ENCODE measurements around the gene ADAMTS17.

Gene ADAMTS17

DNA sequence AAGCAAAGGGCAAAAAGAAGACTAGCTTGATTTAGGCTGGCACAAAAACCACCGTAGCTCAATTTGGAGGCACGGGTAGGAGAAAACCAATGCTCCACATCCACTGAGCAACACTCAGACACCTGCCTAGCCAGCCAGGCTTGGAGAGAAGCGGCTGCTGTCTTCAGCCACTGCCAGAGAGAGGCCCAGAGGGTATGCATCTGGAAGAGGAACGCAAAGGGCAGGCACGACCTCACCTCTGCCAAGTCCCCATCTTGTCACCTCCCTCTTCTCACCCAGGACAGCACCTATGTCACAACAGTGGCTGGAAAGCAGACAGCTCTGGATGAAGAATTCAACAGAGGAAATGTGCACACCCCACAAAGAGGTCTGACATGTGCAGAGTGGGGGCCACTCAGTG lies 93.5 kb downstream of the ADAMTS17 start:
- no peak for DNase-seq (ENCODE audit: low read depth)

DNA sequence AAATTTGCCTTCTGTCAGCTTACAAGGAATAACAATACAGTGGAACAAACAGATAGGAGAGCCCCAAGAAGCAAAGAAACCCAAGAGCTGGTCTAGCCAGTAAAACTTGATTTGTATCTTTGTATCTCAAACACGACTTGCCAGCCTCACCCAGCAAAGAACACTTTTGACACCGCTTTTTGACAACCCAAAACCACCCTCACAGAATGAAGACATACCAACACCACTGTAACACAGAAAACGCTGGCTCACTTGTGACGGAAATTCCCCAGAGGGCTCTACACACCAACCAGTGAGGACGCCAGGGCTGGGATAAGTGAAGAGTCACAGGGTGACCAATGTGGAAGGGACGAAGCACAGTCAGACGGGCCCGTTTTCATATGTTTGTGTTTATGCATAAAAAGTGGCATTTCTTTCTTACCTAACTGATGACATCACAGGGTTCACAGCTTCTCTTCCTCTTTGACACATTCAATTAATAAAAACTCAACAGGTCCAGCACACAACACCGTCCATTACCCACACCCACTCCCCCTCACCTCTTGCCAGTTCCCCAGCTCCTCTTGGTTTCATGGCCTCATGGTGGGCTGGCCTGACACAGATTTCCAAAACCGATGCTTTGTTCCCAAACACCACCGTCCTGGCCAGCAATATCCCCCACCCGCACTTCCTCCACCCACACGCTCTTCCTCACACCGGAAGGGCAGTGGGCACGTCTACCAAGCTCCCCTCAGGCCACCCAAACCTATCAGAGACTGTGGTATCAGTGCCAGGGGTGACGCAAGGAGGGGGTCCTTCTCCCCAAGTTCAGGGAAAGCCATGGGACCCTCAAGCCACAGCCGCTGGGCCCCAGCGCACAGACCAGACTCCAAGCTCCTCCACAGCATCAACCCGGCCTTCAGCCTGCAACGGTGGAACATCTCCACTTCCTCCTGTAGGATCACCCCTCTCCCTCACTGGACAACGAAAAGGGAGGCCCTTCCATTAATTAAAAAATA lies 94.2 kb downstream of the ADAMTS17 start:
- DNase-seq (ENCODE audit: low read depth) = no peak

DNA sequence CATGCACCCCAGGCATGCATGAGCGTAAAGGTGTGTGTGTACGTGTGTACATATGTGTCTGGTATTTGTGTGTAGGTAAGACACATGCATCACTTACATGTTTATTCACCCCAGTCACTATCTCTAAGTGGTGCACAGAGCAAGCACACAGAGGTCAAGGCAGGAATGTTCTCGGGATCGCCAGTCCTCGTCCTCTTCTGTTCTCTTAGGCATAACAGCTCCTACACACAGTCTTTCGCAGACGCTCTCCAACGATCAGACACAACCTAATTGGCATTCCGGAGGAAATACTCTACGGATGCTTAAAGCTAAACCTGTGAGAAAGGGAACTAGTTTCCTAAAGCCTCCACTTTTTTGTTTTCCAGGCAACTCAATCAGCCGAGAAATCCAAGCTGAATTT lies 95.9 kb downstream of the ADAMTS17 start:
- no peak for DNase-seq (ENCODE audit: low read depth)

DNA sequence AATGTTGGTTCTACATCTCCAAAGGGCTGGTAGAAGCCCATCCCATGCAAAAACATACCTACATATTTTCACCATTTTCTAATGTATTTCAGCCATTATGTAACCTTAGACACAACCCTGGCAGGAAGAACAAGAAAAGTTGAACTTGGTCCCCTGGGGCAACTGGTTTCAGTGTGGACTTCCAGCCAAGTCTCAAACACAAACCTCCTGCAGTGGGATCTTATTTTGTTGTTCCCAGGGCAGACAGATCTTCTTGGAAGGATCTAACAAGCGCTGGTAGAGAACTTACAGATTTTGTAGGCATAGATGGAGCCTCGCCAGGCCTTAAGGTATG lies 96.3 kb downstream of the ADAMTS17 start:
- no peak for DNase-seq (ENCODE audit: low read depth)

DNA sequence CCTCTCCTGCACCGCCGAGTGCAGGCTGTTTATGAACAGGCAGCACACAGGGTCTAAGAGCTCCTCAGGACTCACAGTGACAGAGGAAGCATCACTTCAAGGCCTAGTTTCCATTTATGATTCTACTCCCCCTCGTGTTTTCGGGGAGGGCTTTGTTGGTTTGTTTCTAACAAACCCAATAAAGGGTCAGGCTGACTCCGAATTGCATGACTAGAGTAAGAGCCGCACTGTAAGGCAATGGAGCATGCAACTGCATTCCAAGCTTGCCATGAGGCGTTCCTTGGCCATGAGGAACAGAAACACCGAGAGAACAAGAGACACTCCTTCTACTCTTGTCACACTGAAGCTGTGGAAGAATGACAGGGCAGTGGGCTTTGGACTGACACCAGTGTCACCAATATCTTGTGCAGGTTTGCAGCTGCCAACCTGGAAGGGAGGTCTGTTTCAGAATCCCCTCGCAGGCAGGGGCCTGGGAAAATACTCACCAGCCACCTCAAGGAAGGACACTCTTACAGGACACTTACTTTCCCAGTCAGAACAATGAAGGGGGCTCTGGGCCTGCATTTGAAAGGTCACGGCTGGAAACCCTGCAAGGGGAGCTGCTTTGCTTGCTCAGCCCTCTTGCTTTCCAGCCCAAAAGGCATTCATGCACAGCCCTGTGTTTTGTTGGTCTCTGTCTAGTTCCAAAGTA lies 96.8 kb downstream of the ADAMTS17 start:
- DNase-seq (ENCODE audit: low read depth) = no peak

DNA sequence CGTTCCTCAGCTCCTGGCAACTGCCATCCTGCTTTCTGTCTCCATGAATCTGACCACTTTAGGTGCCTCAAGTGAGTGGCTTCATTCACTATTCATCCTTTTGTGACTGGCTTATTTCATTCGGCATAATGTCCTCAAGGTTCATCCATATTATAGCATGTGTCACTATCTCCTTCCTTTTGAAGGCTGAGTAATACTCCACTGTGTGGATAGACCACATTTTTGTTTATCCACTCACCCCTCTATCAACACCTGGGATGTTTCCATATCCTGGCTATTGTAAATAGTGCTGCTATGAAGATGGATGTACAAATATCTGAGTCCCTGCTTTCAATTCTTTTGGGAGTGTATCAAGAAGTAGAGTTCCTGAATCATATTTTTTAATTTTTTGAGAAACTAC lies 98.8 kb downstream of the ADAMTS17 start:
- no peak for DNase-seq (ENCODE audit: low read depth)

DNA sequence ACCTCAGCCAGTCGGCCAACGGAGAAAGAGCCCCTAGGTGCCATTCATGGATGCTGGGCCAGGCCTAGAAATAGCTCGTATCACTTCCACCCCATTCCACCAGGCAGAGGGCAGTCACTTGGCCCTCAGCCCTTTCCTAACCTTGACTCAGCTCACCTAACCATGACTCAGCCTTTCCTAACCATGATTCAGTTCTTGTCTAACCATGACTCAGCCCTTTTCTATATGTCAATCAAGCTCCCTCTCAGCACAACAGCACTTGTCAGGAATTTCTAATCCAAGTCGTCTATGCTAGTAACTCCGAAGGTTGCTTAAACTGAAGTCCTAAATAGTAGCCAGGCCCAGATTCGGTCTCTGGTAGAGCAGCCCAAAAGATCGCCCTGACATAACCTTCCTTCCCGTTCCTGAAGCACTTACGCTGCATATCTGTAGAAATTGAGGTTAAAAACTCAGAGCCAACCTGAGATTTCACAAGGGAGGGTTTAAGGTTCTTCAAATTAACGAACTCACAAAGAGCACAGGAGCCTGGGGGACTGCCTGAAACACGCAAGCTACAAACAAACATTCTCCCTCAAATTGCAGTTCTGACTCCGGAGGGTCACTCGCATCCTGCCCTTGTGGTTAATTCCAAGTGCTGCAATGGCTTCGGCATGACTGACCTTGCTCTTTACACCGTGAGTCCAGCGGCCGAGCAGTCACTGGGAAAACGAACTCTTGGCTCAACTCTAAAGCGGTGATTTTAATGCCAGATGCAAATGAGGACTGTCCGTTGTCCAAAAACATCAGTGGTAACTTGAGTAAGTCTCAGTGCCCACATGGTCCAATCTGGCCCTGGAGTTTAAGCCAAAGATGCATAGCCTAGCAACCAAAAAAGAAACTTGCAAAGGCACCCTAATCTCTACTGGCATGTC lies 99.9 kb downstream of the ADAMTS17 start:
- DNase-seq (ENCODE audit: low read depth) = no peak

DNA sequence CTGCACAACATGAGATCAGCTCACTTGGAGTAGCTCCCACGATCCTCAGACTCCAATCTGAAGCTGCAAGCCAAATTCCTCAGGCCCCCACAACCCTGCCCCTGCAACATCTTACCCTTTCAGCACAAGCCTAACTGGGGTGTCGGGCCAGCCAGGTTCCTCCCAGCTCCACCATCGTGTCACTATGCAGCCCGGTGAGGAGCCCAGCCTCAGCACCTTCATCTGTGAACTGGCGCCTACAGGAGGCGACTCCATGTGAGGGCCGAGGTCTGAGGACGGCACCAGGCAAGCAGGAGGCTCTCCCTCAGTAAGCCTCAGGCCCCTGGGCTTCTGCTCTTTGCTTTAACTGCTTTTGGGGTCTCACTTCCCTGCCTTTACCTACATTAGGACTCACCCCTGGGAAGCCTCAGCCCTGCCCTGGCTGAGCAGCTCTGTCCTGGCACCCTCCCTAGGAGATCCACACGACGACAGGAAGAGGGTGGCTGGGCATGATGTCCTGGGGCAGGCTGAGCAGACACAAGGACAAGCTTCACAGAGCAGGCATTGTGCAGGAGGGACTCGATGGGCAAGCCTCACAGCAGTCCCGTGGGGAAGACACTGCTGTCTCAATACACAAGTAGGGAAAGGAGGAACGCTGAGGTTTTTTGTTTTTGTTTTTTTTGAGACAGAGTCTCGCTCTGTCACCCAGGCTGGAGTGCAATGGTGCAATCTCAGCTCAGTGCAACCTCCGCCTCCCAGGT lies 104.6 kb downstream of the ADAMTS17 start:
- no peak for DNase-seq (ENCODE audit: low read depth)

DNA sequence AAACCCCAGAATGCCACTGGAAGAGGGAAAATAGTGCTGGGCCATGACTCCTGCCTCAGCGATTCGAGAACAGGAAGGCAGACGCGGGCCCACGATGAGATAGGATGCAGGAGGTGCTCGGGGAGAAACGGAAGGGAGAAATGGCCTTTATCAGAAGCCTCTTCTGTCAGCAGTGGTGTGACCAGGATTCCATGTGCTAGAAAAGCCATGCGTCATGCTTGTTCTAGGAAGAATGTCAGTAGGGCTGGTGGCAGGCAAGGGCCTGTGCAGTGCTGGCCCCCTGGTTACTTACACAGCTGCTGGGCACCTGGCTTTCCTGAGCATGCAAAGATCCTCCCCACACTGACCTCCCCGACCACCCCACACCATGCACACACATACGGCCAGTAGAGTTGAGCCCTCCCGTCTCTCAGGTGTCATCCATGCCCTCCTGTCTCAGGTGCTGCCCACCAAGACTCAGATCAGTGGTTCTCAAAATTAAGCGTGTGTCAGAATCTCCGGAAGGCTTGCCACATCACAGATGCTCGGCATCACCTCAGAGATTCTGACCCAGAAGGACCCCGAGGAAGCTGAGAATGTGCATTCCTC lies 106.7 kb downstream of the ADAMTS17 start:
- DNase-seq (ENCODE audit: low read depth) = peak; percentile 66

DNA sequence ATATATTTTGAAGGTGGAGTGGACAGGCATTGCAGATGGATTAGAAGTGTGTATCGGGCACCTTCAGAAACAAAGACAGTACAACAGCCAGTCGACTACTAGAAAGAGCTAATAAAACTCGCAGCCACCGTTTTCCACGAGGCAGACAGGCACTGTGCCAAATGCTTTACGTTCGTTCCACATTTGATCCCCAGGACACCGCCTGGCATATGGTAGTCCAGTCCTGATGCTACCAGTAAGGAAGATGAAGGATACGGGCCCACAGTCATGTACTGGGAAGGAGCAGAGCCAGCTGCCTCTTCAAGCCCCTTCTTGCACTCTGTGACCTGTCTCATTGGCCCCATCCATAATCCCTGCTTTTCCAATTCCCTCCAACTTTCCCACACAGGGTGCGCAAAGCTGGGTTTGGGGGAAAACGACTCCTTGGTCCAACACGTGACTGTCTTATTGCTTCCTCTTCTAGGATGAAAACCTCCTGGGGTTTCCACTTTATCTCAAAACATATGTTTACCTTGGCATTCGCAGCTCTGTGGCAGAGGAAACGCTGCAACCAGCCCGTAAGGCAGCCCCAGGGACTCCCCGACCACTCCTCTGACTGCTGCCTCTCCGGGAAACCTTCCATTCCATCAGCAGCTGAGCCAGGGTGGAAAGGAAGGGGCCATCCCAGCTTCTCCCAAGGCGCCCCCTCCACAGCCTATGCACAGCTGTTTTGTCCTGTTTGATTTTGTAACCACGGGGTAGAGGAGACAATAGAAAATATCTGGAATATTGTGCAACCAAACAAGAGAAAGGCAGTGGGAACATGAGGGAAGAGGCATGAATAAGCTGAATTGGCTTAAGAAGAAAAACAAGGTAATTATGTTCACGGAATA lies 107.4 kb downstream of the ADAMTS17 start:
- no peak for DNase-seq (ENCODE audit: low read depth)

DNA sequence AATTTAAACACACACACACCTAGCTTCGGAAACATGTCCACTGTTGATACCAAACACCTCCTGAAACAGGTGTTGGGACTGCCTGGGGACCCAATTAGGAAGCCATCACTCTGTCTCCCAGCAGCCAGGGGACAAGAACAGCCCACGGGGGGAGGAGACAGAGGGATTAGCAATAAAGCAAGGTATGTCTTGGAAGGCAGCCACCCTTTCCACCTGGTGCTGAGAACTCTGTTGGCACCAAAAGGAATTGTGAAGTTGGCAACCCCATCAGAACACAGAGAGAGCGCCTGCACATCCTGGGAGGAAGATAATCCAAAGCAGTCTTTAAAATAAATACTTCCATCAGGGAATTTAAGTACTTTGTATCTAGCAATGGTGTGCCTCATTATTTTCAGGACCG lies 111.0 kb downstream of the ADAMTS17 start:
- no peak for DNase-seq (ENCODE audit: low read depth)

DNA sequence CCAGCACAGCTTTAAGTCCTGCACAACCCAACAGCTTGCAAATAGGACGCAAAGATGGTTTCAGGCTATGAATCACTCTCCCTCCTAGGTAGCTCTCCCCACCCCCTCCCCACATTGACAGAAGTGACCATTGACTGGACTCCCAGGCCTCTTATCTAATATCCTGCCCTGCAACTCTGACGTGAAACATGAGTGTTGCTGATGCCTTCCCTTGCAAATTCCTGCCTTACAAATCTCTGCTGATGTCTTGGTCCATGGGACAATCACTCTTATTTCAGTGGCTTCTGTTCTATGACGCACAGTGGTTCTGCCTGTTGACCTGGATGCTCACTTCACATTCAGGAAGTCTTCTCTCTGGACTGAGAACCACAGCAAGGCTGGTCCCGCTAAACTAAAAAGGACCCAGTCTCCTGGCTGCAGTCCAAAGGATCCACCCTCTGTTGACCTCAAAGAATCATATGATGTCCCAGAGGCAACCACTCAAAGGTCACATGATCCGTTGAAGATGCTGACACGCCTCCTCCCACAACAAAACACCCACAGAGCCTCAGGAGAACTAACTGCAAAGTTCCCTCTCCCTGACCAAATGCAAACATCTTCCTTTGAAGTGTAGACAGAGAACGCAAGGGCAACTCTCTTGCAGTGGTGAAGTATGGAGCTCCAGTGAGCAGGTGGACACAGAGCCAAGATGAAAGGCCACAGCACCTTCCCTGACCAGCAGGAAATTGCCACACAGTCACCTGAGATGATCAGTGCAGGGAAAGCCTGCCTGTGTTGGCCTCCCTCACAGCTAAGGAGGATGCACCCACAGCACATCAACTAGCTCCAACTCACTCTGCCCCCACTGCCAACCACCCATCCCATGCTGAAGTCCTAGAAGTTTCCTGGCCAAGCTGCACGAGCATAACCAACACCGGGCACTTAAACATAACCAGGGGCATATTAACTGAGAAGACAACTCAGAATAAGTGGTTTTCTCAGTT lies 112.3 kb downstream of the ADAMTS17 start:
- DNase-seq (ENCODE audit: low read depth) = no peak

DNA sequence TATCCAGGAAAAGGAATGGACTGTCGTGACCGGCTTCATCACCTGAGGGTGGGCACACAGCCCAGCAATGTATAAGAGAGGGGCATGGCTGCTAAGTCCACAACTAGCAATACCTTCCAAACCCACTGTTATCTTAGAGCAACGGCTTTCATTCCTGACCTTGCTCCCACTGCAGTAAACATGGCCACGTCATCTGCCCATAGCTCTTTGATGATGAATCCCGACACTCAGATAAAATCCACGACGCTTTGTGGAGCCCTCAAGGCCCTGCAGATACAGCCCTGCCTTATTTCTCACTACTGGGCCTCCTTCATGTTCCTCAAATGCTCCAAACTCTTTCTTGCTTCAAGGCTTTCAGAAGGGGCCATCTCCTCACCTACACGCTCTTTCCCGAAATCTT lies 114.0 kb downstream of the ADAMTS17 start:
- DNase-seq (ENCODE audit: low read depth) = no peak

DNA sequence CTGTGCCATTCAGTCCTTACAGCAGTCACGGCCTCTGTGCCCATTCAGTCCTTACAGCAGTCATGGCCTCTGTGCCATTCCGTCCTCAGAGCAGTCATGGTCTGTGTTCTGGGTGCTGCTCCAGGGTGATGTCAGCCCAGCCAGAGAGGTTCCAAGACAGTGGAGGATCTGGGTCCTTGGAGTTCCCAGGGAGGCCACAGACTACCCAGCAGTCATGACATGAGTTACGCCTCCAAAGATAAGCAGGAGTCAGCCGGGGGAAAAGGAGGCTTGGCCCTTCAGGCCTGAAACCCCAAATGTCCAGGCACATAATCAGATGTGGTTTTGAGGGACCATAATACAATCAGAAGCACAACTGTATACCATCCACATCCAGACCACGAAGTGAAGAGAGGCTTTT lies 115.7 kb downstream of the ADAMTS17 start:
- DNase-seq (ENCODE audit: low read depth) = no peak

DNA sequence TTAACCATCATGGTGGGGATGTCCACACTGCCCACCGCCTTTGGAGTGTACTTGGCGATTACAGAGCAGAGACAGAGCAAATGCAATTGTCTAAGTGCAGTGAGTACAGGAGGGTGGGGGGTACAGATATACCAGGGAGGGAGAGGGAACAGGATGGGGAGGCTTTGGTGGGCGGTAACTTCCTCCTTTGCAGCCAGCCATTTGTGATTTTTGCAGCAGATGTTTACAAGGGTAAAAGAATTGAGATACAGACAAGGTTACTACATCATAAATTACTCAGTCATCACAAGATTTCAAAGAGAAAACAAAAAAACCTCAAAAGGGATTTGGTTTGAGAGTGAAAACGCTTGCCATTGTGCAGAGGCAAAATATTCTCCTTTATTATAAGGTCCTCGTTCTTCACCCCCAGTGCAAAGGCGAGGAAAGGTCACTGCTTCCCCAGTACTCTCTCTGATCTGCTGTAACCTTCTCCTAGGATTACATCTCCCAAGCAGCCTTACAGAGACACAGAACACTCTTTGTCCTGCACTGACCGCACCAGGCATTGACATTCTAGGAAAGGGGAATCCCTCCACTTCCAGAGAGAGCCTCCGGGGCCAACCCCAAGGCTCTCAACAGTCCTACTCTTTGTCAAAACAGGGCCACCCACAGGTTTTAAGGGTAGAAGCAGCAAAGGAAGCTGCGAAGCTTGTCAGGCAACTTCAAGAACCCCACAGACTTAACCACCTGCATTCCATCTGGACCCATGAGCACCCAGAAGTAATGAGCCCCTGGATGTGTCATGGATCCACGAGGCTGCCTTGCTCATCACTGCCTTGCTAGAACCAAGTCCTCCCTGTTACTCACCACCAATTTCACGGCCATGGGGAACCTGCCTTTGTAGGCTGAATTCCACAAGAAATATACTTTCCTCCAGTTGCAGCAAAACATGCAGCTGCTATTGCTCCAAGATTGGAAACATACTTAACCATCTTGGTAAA lies 117.3 kb downstream of the ADAMTS17 start:
- no peak for DNase-seq (ENCODE audit: low read depth)

DNA sequence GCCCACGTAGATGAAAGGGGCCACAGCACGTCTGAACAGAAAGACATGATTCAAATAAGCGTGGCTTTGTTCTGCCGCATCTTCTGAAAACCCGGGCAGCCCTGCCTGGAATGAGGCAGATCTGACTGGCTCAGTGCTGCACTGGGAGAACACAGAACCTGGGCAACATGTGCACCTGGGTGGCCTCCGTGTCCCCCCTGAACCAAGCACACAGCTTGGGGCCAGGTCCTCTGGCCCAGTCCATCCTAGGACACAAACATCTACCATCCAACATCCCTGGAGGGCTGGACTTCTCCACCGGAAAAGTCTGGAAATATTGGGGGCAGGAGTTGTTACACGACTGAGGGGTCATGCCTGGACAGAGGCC lies 119.4 kb downstream of the ADAMTS17 start:
- no peak for DNase-seq (ENCODE audit: low read depth)

DNA sequence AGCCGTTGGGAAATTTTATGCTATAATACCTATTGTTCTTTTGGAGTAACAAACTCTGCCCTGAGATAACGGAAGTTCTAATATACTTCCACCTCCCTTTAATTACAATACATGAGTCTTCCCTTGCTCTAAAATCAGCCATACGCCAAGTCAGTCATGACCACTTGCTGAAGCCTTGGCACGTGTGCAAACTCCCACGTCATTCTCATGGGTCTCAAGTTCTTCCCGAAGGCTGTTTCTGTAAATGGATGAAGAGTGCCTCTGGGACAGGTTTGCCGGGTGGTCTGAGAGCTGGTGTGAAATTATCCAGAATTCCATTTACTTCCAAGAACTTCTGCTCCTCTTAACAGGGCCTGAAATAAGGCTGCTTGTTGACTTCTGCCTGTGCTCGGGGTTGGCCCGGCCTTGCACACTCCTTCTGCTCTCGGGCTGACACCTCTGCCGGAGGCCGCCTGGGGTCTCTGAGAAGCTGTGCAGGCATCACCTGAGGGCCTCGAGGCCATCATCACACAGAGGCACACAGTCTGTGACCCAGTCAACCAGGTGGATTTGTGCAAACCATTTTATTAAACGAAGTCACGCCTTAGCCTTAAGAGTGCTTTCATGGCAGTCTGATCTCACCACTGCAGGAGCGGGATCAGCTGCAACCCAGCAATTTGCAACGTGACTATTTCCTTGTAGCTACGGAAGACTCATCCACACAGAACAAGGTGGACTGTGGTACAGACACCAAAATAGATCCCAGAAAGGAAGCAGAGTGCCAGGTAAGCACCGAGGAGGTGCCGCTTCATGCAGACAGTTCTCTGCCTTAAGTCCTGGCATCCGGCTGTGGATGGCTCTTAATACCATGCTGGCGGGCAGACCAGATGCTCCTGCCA lies 120.1 kb downstream of the ADAMTS17 start:
- DNase-seq (ENCODE audit: low read depth) = no peak
